T1000 (cell line): ENCODE measurements around the gene NAA16.
"Not testable (repeated sequence)": the region's sequence is repeated elsewhere in the genome, so short reads cannot be mapped to it uniquely, and the experiment has no call there.

ENCODE experiments used
- DNase-seq: peaks from one replicate; lab custom pipeline; 2025; ENCODE audit warnings: mixed read lengths; lab: John Stamatoyannopoulos, UW

NAA16 gene

DNA sequence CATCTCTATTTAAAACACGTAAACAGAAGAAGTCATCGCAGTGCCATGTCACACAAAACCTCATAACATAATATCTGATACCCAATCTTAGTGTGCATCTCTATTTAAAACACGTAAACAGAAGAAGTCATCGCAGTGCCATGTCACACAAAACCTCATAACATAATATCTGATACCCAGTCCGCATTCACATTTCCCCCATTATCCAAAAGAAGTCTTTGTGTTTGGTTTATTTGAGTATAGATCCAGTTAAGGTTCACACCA lies 45.2 kb downstream of the NAA16 start:
- not testable (repeated sequence) for DNase-seq

GRCh38 chr13:41356786-41357185 lies 45.7 kb downstream of the NAA16 start:
- no peak for DNase-seq

- DNase-seq, result no peak
Observed at GRCh38 chr13:41361491-41361890, 50.4 kb downstream of the NAA16 start.

GRCh38 chr13:41364043-41364442 lies 53.0 kb downstream of the NAA16 start:
- no peak for DNase-seq

DNA sequence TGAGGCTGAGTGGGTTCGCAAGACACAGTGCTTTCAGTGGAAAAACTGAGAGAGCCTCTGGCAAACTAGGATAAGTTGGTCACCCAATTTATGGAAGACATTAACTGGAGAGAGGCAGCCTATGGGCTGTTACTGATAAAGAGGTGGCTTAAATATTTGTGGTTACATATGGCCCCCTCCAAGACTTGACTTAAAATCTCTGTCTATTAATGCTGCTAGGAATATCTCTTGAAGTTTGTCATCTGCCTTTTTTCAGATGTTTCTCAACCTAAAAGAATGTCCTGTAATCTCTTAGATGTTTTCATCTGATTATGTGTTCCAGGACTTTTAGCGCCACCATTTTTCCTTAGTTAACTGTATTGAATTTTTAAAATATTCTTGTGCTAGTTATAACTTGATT lies 54.6 kb downstream of the NAA16 start:
- DNase-seq, result no peak

DNA sequence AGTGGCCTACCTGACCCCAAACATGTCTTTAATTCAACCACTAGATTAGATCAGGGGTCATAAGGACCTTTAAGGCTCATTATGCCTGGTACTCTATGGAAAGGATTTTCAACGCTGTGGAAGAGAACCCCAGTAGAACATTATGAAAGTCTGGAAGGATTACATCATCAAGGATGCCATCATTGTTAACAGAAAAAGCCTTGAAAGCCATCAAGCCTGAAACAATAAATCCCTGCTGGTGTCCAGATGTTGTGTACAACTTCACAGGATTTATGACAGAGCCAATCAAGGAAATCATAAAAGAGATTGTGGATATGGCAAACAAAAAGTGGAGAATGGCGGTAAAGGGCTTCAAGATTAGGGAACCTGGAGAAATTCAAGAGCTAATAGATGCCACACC lies 59.7 kb downstream of the NAA16 start:
- DNase-seq, result no peak

DNA sequence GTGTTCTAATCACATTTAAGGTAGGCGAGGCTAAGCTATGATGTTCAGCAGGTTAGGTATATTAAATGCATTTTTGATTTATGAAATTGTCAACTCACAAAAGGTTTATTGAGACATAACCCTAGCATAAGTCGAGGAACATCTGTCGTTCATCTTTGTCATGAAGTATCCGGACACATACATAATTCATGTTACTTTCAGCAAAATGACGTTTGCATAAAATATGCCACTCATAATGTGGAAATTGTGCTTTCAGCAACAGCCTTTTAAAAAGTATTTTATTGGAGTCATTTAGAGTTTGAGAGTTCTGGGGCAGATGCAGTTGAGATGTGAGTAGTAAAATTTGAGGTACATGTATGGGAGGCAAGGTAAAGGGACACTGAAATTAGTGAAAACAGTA lies 66.4 kb downstream of the NAA16 start:
- DNase-seq, result no peak

GRCh38 chr13:41382431-41382830 lies 71.4 kb downstream of the NAA16 start:
- no peak for DNase-seq

- DNase-seq, result no peak
Observed at GRCh38 chr13:41383386-41383785, 72.3 kb downstream of the NAA16 start.

DNA sequence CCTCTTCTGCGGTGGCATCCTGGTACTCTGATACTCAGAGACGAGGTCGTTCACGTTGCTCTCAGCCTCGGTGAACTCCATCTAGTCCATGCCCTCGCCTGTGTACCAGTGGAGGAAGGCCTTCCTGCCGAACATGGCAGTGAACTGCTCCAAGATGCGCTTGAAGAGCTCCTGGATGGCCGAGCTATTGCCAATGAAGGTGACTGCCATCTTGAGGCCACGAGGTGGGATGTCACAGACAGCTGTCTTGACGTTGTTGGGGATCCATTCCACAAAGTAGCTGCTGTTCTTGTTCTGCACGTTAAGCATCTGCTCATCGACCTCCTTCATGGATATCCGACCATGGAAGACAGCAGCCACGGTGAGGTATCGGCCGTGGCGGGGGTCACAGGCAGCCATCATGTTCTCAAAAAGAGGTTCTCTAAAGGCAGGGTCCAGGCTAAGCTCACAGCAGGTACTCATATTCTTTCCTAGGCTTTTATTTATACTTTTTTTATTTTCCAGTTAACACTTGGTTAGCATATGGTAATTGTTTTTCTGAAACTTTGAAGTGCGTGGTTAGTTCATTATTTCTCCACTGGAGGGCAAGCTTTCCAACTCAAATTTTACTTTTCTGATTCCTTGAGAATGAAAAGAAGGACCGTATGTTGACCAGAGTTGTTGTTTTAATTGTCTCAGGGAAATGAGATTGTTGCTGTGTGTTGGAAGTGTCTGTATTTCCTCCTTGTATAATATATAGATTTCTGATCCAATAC lies 73.9 kb downstream of the NAA16 start:
- no peak for DNase-seq

DNA sequence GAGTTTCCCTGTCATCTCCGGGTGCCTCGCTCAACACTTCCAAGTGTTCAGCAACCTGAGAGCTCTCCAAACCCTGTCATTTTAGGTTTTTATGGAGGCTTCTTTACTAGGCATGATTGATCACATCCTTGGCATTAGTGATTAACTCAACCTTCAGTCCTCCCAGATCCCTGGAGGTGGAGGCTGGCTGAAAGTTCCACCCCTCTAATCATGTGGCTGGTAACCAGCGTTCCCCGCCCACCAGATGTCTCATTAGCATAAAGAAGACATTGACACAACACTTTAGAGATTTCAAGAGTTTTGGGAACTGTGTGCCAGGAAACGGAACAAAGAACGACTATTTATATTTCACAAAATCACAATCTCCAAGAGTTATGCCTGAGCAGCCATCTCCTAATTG lies 75.1 kb downstream of the NAA16 start:
- DNase-seq, result no peak

- no peak for DNase-seq
Observed at GRCh38 chr13:41387576-41387975, 76.5 kb downstream of the NAA16 start.

GRCh38 chr13:41388143-41388881 lies 77.2 kb downstream of the NAA16 start:
- DNase-seq, result no peak

GRCh38 chr13:41389580-41389979 lies 78.5 kb downstream of the NAA16 start:
- DNase-seq, result no peak

DNA sequence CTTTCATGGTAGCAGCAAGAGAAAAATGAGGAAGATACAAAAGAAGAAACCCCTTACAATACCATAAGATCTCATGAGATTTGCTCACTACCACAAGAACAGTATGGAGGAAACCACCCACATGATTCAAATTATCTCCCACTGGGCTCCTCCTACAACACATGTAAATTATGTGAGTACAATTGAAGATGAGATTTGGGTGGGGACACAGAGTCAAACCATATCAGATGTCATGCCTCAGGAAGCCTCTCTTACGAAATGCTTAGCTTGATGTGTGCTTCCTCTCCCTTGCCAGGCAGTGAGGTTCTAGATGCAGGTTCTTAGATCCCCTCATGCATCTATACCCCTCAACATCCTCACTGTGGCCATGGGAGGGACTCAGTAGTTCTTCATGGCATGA lies 83.1 kb downstream of the NAA16 start:
- DNase-seq, result no peak

- no peak for DNase-seq
Observed at GRCh38 chr13:41398494-41399170, 87.6 kb downstream of the NAA16 start.

- DNase-seq, result no peak
Observed at GRCh38 chr13:41401366-41401765, 90.3 kb downstream of the NAA16 start.

GRCh38 chr13:41402691-41403511 lies 91.8 kb downstream of the NAA16 start:
- no peak for DNase-seq

GRCh38 chr13:41403983-41404382 lies 92.9 kb downstream of the NAA16 start:
- no peak for DNase-seq

GRCh38 chr13:41405367-41405766 lies 94.3 kb downstream of the NAA16 start:
- no peak for DNase-seq

- no peak for DNase-seq
Observed at GRCh38 chr13:41407380-41407779, 96.3 kb downstream of the NAA16 start.

DNA sequence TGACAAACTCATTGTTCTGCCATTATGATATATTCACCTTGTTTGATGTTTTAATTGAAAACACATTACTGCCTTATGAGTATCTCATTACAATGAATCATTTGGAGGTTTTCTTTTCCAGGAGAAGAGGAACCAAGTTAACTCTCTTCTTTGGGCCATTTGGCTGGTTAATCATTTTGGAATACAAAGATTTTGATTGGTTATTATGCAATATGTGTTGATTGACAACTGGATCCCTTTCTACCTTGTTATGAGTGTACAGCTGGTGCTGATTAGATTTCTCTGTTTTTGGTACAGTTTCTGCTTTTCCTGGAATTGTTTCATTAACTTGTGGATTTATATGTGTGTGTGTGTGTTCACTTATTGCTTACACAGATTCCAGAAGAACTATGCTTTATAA lies 97.1 kb downstream of the NAA16 start:
- DNase-seq, result no peak
